OCI-LY3 (cell line): Measurements from ENCODE around the gene JADE2.

Experiments
- CTCF ChIP-seq: fragments of 200-600, 300-600 bp; sonication (generic); IDR thresholded peaks from 2 replicates; pipeline ENCODE4 v1.5.1; 2014; ENCODE audit warnings: antibody characterized with exemption, low read length, low read depth
- EZH2phosphoT487 ChIP-seq: fragments of 200-600 bp; shearing (Covaris generic); IDR thresholded peaks from 2 replicates; pipeline ENCODE4 v1.6.1; 2018; ENCODE audit warnings: antibody characterized with exemption, mixed run types, low read depth

- no peak for TF ChIP-seq CTCF
- TF ChIP-seq EZH2phosphoT487: no peak
Observed at GRCh38 chr5:134503937-134504437, 21.5 kb upstream of the JADE2 start.
